WERI-Rb-1 (cell line): Measurements from ENCODE around the gene ATP10D.
A peak's percentile ranks its signal among the peaks of the same experiment; 100 is the strongest.

Experiments
- DNase-seq: peaks from one replicate; pipeline ENCODE4 v3.0.0-alpha.2; 2020
- H3K27ac ChIP-seq: fragments of 250-450 bp; sonication (Bioruptor Pico); 2 replicates; pipeline ENCODE4 v1.5.1; 2020; ENCODE audit warnings: mild to moderate bottlenecking, moderate library complexity
- H3K27me3 ChIP-seq: fragments of 250-450 bp; sonication (Bioruptor Pico); 2 replicates; pipeline ENCODE4 v1.5.1; 2021; ENCODE audit warnings: mild to moderate bottlenecking, low read depth, moderate library complexity; ENCODE audit not compliant: insufficient read depth, severe bottlenecking
- H3K36me3 ChIP-seq: fragments of 250-450 bp; sonication (Bioruptor Pico); 2 replicates; pipeline ENCODE4 v1.5.1; 2020; ENCODE audit warnings: mild to moderate bottlenecking, moderate library complexity
- H3K4me3 ChIP-seq: 2 replicates; pipeline ENCODE4 v1.5.1; 2011; ENCODE audit warnings: low read depth, mild to moderate bottlenecking, control low read depth, low read length
- H3K9me3 ChIP-seq: fragments of 250-450 bp; sonication (Bioruptor Pico); 2 replicates; pipeline ENCODE4 v1.5.1; 2021; ENCODE audit warnings: mild to moderate bottlenecking, moderate library complexity; ENCODE audit not compliant: severe bottlenecking
- CTCF ChIP-seq: IDR thresholded peaks from 2 replicates; pipeline ENCODE4 v1.5.1; 2011; ENCODE audit warnings: low read depth, mild to moderate bottlenecking, control low read depth, inconsistent platforms, low read length

Gene ATP10D

GRCh38 chr4:47471064-47471463 is 14.0 kb upstream of the ATP10D start:
- H3K27me3 ChIP-seq, result no peaks in the 10 kb centered on the region
- peak; percentile 18 for DNase-seq
- no peaks in the 10 kb centered on the region for H3K9me3 ChIP-seq
- no peak for TF ChIP-seq CTCF
- H3K4me3 ChIP-seq, result no peak overlapping the region
- H3K27ac ChIP-seq, result no peak overlapping the region
- H3K36me3 ChIP-seq, result no peaks in the 10 kb centered on the region

- DNase-seq, result no peak
- TF ChIP-seq CTCF, result no peak
- no peak overlapping the region for H3K4me3 ChIP-seq
Observed at GRCh38 chr4:47471591-47471990, 13.5 kb upstream of the ATP10D start.

GRCh38 chr4:47473141-47473750 is 11.8 kb upstream of the ATP10D start:
- Histone ChIP-seq H3K27ac (no peak overlapping the region), H3K27me3 (no peaks in the 10 kb centered on the region), H3K4me3 (no peak overlapping the region), H3K36me3 (no peaks in the 10 kb centered on the region), H3K9me3 (no peaks in the 10 kb centered on the region)
- DNase-seq, result no peak
- no peak for TF ChIP-seq CTCF

More at GRCh38 chr4:47471591-47471990, 13.5 kb upstream of the ATP10D start:
- Histone ChIP-seq H3K9me3 (no peaks in the 10 kb centered on the region), H3K27ac (no peak overlapping the region), H3K36me3 (no peaks in the 10 kb centered on the region), H3K27me3 (no peaks in the 10 kb centered on the region)

- Histone ChIP-seq H3K9me3 (no peaks in the 10 kb centered on the region), H3K36me3 (no peaks in the 10 kb centered on the region), H3K4me3 (no peak overlapping the region), H3K27me3 (no peaks in the 10 kb centered on the region), H3K27ac (no peak overlapping the region)
- no peak for DNase-seq
- TF ChIP-seq CTCF, result no peak
Observed at GRCh38 chr4:47474799-47475198, 10.3 kb upstream of the ATP10D start.

- no peak for DNase-seq
- Histone ChIP-seq H3K4me3 (no peak overlapping the region), H3K27me3 (no peaks in the 10 kb centered on the region), H3K27ac (no peak overlapping the region), H3K9me3 (no peaks in the 10 kb centered on the region), H3K36me3 (no peaks in the 10 kb centered on the region)
- TF ChIP-seq CTCF, result no peak
Observed at GRCh38 chr4:47475411-47475810, 9.7 kb upstream of the ATP10D start.

GRCh38 chr4:47478804-47479203 is 6.3 kb upstream of the ATP10D start:
- no peak overlapping the region for H3K4me3 ChIP-seq
- no peak overlapping the region for H3K27ac ChIP-seq
- no peaks in the 10 kb centered on the region for H3K27me3 ChIP-seq
- no peak for DNase-seq
- no peaks in the 10 kb centered on the region for H3K36me3 ChIP-seq
- no peaks in the 10 kb centered on the region for H3K9me3 ChIP-seq
- no peak for TF ChIP-seq CTCF
